Ascending aorta (tissue), 2 donors: ENCODE results near the gene SLC15A1. TPM values are rescaled to one million over a fixed set of nuclear protein-coding genes. Genes with fewer than 3 reads are reported as not detected.

Experiments
- DNase-seq, 2 donors: peaks; one replicate each; pipeline ENCODE4 v3.0.0-alpha.2; 2019; ENCODE audit warnings: low spot score in 2 of 2
- H3K27ac ChIP-seq, 2 donors: fragments of 200-600 bp; sonication (generic); one replicate each; pipeline ENCODE4 v1.5.1; 2016 to 2017; ENCODE audit warnings: mild to moderate bottlenecking in 1 of 2
- H3K27me3 ChIP-seq: fragments of 200-600 bp; sonication (generic); one replicate; pipeline ENCODE4 v1.5.1; 2017
- H3K36me3 ChIP-seq, 2 donors: fragments of 200-600 bp; sonication (generic); one replicate each; pipeline ENCODE4 v1.5.1; 2016
- H3K4me1 ChIP-seq, 2 donors: fragments of 200-600 bp; sonication (generic); one replicate each; pipeline ENCODE4 v1.5.1; 2016 to 2017; ENCODE audit warnings: mild to moderate bottlenecking in 1 of 2
- H3K4me3 ChIP-seq, 2 donors: fragments of 200-600 bp; sonication (generic); one replicate each; pipeline ENCODE4 v1.5.1; 2016 to 2017; ENCODE audit warnings: mild to moderate bottlenecking in 1 of 2
- H3K9me3 ChIP-seq, 2 donors: fragments of 200-600 bp; sonication (generic); one replicate each; pipeline ENCODE4 v1.5.1; 2016
- CTCF ChIP-seq, 3 experiments: fragments of 200-600 bp in 2 of 3; fragments of 450-650 bp in 1 of 3; sonication (generic) in 2 of 3; IDR thresholded peaks; one replicate each; pipeline ENCODE4 v1.5.1; 2016 to 2019; ENCODE audit warnings: antibody characterized with exemption in 3 of 3, mild to moderate bottlenecking in 1 of 3, moderate library complexity in 1 of 3
- intact Hi-C: fragments of 100-400 bp; cut with DNase I; formaldehyde crosslinking; loops from one replicate; pipeline ENCODE4 v1.15.1; 2023
- total RNA-seq: library from RNA; depleted of rRNA; stranded (reverse); fragments of >200 nt; gene quantifications from one replicate; pipeline ENCODE4 v1.1.0, GENCODE V29; 2016

Gene SLC15A1
- total RNA-seq, 1 donor from 2014 or later = not detected

DNA sequence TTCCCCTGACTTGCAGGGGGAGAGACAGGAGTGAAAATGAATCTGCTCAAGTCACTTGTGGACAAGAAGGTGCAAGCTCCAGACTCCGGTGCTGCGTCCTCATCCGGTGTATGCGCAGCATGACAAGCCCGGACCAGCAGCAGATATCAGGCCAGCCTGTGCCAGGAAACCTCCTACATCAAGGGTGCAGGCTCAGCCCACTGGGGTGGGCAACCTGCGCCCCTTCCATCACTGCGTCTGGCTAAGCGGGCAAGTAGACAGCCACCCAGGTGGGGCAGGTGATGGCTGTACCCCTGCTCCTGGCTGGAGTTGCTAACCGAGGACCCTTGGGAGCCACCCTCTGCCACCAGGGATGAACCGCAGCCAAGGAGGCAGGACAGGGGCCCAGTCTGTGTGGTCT lies 32.9 kb upstream of the SLC15A1 start:
- Histone ChIP-seq H3K36me3 (no peaks in the 10 kb centered on the region), H3K27me3 (no peaks in the 10 kb centered on the region), H3K27ac (no peak overlapping the region), H3K9me3 (no peaks in the 10 kb centered on the region), H3K4me1 (no peaks in the 10 kb centered on the region), H3K4me3 (no peak overlapping the region)
- intact Hi-C loops = no loop called here
- no peak for DNase-seq
- TF ChIP-seq CTCF (IDR thresholded peaks at IDR 0.05) = no peak

GRCh38 chr13:98784666-98785065 lies 32.2 kb upstream of the SLC15A1 start:
- DNase-seq = no peak
- H3K36me3 ChIP-seq = no peaks in the 10 kb centered on the region
- intact Hi-C loops = no loop called here
- TF ChIP-seq CTCF (IDR thresholded peaks at IDR 0.05) = no peak
- H3K27ac ChIP-seq = no peak overlapping the region
- no peak overlapping the region for H3K4me3 ChIP-seq
- no peaks in the 10 kb centered on the region for H3K9me3 ChIP-seq
- no peaks in the 10 kb centered on the region for H3K4me1 ChIP-seq
- H3K27me3 ChIP-seq = no peaks in the 10 kb centered on the region

- no peak for DNase-seq
- Histone ChIP-seq H3K36me3 (no peaks in the 10 kb centered on the region), H3K4me3 (no peak overlapping the region), H3K27me3 (no peaks in the 10 kb centered on the region), H3K4me1 (no peaks in the 10 kb centered on the region), H3K27ac (no peak overlapping the region), H3K9me3 (no peaks in the 10 kb centered on the region)
- no peak for TF ChIP-seq CTCF (IDR thresholded peaks at IDR 0.05)
- intact Hi-C loops = no loop called here
Observed at GRCh38 chr13:98783856-98784478, 31.5 kb upstream of the SLC15A1 start.

- no peaks in the 10 kb centered on the region for H3K4me1 ChIP-seq
- no peaks in the 10 kb centered on the region for H3K9me3 ChIP-seq
- TF ChIP-seq CTCF (IDR thresholded peaks at IDR 0.05) = no peak
- no peak overlapping the region for H3K4me3 ChIP-seq
- no peak overlapping the region for H3K27ac ChIP-seq
- intact Hi-C loops = no loop called here
- DNase-seq = no peak
- H3K27me3 ChIP-seq = no peaks in the 10 kb centered on the region
- no peaks in the 10 kb centered on the region for H3K36me3 ChIP-seq
Observed at GRCh38 chr13:98782654-98783053, 30.2 kb upstream of the SLC15A1 start.

DNA sequence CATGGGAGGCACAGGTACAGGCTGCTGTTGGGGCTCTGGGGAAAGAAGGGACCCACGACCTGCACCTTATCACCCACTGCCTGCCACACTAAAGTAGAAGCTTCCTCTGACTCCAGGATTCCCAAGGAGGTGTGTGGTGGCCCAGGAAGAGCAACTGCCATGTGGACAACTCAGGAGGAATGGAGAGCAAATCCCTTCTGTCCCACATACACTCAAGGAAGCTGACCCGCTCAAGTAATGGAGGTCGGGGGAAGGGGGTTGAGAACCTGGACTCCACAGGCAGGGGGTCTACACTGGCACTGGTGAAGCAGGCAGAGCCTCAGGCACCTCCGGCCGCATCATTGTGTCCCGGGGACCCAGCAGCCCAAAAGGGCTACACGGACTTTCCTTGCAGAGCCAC lies 29.4 kb upstream of the SLC15A1 start:
- Histone ChIP-seq H3K36me3 (no peaks in the 10 kb centered on the region), H3K27ac (no peak overlapping the region), H3K27me3 (no peaks in the 10 kb centered on the region), H3K4me3 (no peak overlapping the region), H3K4me1 (no peaks in the 10 kb centered on the region), H3K9me3 (no peaks in the 10 kb centered on the region)
- TF ChIP-seq CTCF (IDR thresholded peaks at IDR 0.05) = no peak
- no peak for DNase-seq
- intact Hi-C loops = no loop called here

- no peak for TF ChIP-seq CTCF (IDR thresholded peaks at IDR 0.05)
- H3K27me3 ChIP-seq = no peaks in the 10 kb centered on the region
- no peak overlapping the region for H3K27ac ChIP-seq
- H3K4me1 ChIP-seq = no peaks in the 10 kb centered on the region
- intact Hi-C loops = no loop called here
- no peaks in the 10 kb centered on the region for H3K9me3 ChIP-seq
- DNase-seq = no peak
- H3K4me3 ChIP-seq = no peak overlapping the region
- no peaks in the 10 kb centered on the region for H3K36me3 ChIP-seq
Observed at GRCh38 chr13:98781470-98781869, 29.0 kb upstream of the SLC15A1 start.
